Activated naive CD8-positive, alpha-beta T cell treated with anti-CD3 and anti-CD28 coated beads for 36 hours (primary cell): ENCODE measurements around the gene TTC31. TPM values are rescaled to one million over a fixed set of nuclear protein-coding genes. Genes with fewer than 3 reads are reported as not detected.
A peak's percentile ranks its signal among the peaks of the same experiment; 100 is the strongest.

Source experiments
- DNase-seq: peaks from one replicate; pipeline ENCODE4 v3.0.0; 2021
- H3K27ac Mint-ChIP-seq: one replicate; pipeline ENCODE4 v1.8.0; 2022; ENCODE audit warnings: mild to moderate bottlenecking, moderate library complexity, mixed read lengths
- H3K27me3 Mint-ChIP-seq: one replicate; pipeline ENCODE4 v1.8.0; 2022; ENCODE audit warnings: mild to moderate bottlenecking, mixed read lengths
- H3K36me3 Mint-ChIP-seq: one replicate; pipeline ENCODE4 v1.8.0; 2021; ENCODE audit warnings: mild to moderate bottlenecking, mixed read lengths
- H3K4me1 Mint-ChIP-seq: one replicate; pipeline ENCODE4 v1.8.0; 2021; ENCODE audit warnings: mixed read lengths
- H3K4me3 Mint-ChIP-seq: one replicate; pipeline ENCODE4 v1.8.0; 2022; ENCODE audit warnings: mild to moderate bottlenecking, moderate library complexity, mixed read lengths
- H3K9me3 Mint-ChIP-seq: one replicate; pipeline ENCODE4 v1.8.0; 2022; ENCODE audit warnings: mixed read lengths
- total RNA-seq, 2 experiments: library from RNA; stranded (reverse); gene quantifications; one replicate each; pipeline ENCODE4 v1.2.3, GENCODE V29; 2021

TTC31 gene
- total RNA-seq, 2 experiments from 2014 or later: 22.7 to 23.2 TPM

GRCh38 chr2:74532222-74532621, 49.3 kb downstream of the TTC31 start:
- no peak overlapping the region for H3K27ac Mint-ChIP-seq
- peaks cover 34% of the 10 kb centered on the region for H3K4me1 Mint-ChIP-seq
- peak overlapping the region; percentile 56 for H3K4me3 Mint-ChIP-seq
- H3K27me3 Mint-ChIP-seq: no peaks in the 10 kb centered on the region
- no peak for DNase-seq
- H3K9me3 Mint-ChIP-seq: no peaks in the 10 kb centered on the region
- peaks cover 45% of the 10 kb centered on the region for H3K36me3 Mint-ChIP-seq

- peaks cover 5% of the 10 kb centered on the region for H3K27me3 Mint-ChIP-seq
- H3K27ac Mint-ChIP-seq: no peak overlapping the region
Observed at GRCh38 chr2:74533464-74533863, 50.6 kb downstream of the TTC31 start.

GRCh38 chr2:74534411-74534810, 51.5 kb downstream of the TTC31 start:
- H3K27ac Mint-ChIP-seq: no peak overlapping the region
- no peak overlapping the region for H3K4me3 Mint-ChIP-seq
- no peak for DNase-seq
- peaks cover 26% of the 10 kb centered on the region for H3K4me1 Mint-ChIP-seq
- H3K27me3 Mint-ChIP-seq: peaks cover 14% of the 10 kb centered on the region
- peaks cover 23% of the 10 kb centered on the region for H3K36me3 Mint-ChIP-seq
- no peaks in the 10 kb centered on the region for H3K9me3 Mint-ChIP-seq

More at GRCh38 chr2:74533464-74533863, 50.6 kb downstream of the TTC31 start:
- no peak overlapping the region for H3K4me3 Mint-ChIP-seq
- DNase-seq: no peak
- H3K9me3 Mint-ChIP-seq: no peaks in the 10 kb centered on the region
- H3K4me1 Mint-ChIP-seq: peaks cover 23% of the 10 kb centered on the region
- H3K36me3 Mint-ChIP-seq: peaks cover 32% of the 10 kb centered on the region

- H3K27me3 Mint-ChIP-seq: peaks cover 20% of the 10 kb centered on the region
- peaks cover 22% of the 10 kb centered on the region for H3K36me3 Mint-ChIP-seq
- no peaks in the 10 kb centered on the region for H3K9me3 Mint-ChIP-seq
- no peak overlapping the region for H3K4me3 Mint-ChIP-seq
- H3K27ac Mint-ChIP-seq: no peak overlapping the region
- H3K4me1 Mint-ChIP-seq: peaks cover 25% of the 10 kb centered on the region
- no peak for DNase-seq
Observed at GRCh38 chr2:74535440-74535965, 52.6 kb downstream of the TTC31 start.

- peaks cover 13% of the 10 kb centered on the region for H3K36me3 Mint-ChIP-seq
- H3K4me3 Mint-ChIP-seq: no peak overlapping the region
- H3K27ac Mint-ChIP-seq: no peak overlapping the region
- H3K27me3 Mint-ChIP-seq: peaks cover 20% of the 10 kb centered on the region
- no peak for DNase-seq
- peaks cover 17% of the 10 kb centered on the region for H3K4me1 Mint-ChIP-seq
- no peaks in the 10 kb centered on the region for H3K9me3 Mint-ChIP-seq
Observed at GRCh38 chr2:74536166-74536950, 53.5 kb downstream of the TTC31 start.

- H3K4me3 Mint-ChIP-seq: no peak overlapping the region
- no peaks in the 10 kb centered on the region for H3K9me3 Mint-ChIP-seq
- peaks cover 24% of the 10 kb centered on the region for H3K27me3 Mint-ChIP-seq
- peaks cover 7% of the 10 kb centered on the region for H3K36me3 Mint-ChIP-seq
- H3K27ac Mint-ChIP-seq: no peak overlapping the region
- H3K4me1 Mint-ChIP-seq: peaks cover 9% of the 10 kb centered on the region
- no peak for DNase-seq
Observed at GRCh38 chr2:74537140-74537539, 54.3 kb downstream of the TTC31 start.

GRCh38 chr2:74538881-74539339, 56.0 kb downstream of the TTC31 start:
- Mint-ChIP-seq H3K27ac (peak overlapping the region; percentile 30), H3K27me3 (peaks cover 33% of the 10 kb centered on the region), H3K9me3 (no peaks in the 10 kb centered on the region), H3K36me3 (no peaks in the 10 kb centered on the region), H3K4me1 (peaks cover 6% of the 10 kb centered on the region), H3K4me3 (no peak overlapping the region)
- DNase-seq: no peak

- Mint-ChIP-seq H3K27ac (no peak overlapping the region), H3K4me3 (no peak overlapping the region), H3K27me3 (peaks cover 41% of the 10 kb centered on the region), H3K9me3 (no peaks in the 10 kb centered on the region), H3K4me1 (peaks cover 6% of the 10 kb centered on the region), H3K36me3 (no peaks in the 10 kb centered on the region)
- DNase-seq: no peak
Observed at GRCh38 chr2:74540291-74540690, 57.4 kb downstream of the TTC31 start.

- DNase-seq: no peak
- H3K9me3 Mint-ChIP-seq: no peaks in the 10 kb centered on the region
- H3K4me1 Mint-ChIP-seq: peaks cover 6% of the 10 kb centered on the region
- H3K36me3 Mint-ChIP-seq: no peaks in the 10 kb centered on the region
- no peak overlapping the region for H3K27ac Mint-ChIP-seq
- H3K4me3 Mint-ChIP-seq: no peak overlapping the region
- peaks cover 59% of the 10 kb centered on the region for H3K27me3 Mint-ChIP-seq
Observed at GRCh38 chr2:74542978-74543377, 60.1 kb downstream of the TTC31 start.

Other genes starting within 250 kb of the TTC31 start
- gene SLC4A5, start 139.7 kb upstream of the TTC31 start, total RNA-seq: 1 to 10 TPM in 1 of 2 experiments, under 1 TPM in 1; 0.74 to 1.5 TPM
- gene DCTN1, start 102.8 kb upstream of the TTC31 start, total RNA-seq: 10 to 100 TPM; 93.6 to 94.1 TPM
- gene C2orf81, start 61.5 kb upstream of the TTC31 start, total RNA-seq: 1 to 10 TPM; 5.1 to 6.2 TPM
- 10 to 100 TPM; 88.6 to 90.2 TPM for gene WDR54, start 61.4 kb upstream of the TTC31 start, total RNA-seq
- 1 to 10 TPM; 1.6 to 1.8 TPM for gene RTKN, start 41.1 kb upstream of the TTC31 start, total RNA-seq
- gene INO80B, start 28.0 kb upstream of the TTC31 start, total RNA-seq: 10 to 100 TPM; 29.0 to 30.9 TPM
- 10 to 100 TPM; 19.1 to 20.1 TPM for gene WBP1, start 24.6 kb upstream of the TTC31 start, total RNA-seq
- 10 to 100 TPM; 54.7 to 59.5 TPM for gene MOGS, start 17.7 kb upstream of the TTC31 start, total RNA-seq
- gene MRPL53, start 10.4 kb upstream of the TTC31 start, total RNA-seq: 100 to 1,000 TPM; 105 to 111 TPM
- 10 to 100 TPM in 1 of 2 experiments, 1 to 10 TPM in 1; 8.0 to 11.8 TPM for gene CCDC142, start 83 bp upstream of the TTC31 start, total RNA-seq
- under 1 TPM in 1 of 2 experiments, not detected in 1; 0.18 TPM for gene LBX2, start 16.5 kb downstream of the TTC31 start, total RNA-seq
- 10 to 100 TPM; 17.7 to 18.9 TPM for gene PCGF1, start 24.6 kb downstream of the TTC31 start, total RNA-seq
- under 1 TPM in 1 of 2 experiments, not detected in 1; 0.12 TPM for gene TLX2, start 31.4 kb downstream of the TTC31 start, total RNA-seq
- gene DQX1, start 43.1 kb downstream of the TTC31 start, total RNA-seq: under 1 TPM; 0.16 to 0.27 TPM
- 100 to 1,000 TPM; 138 to 140 TPM for gene AUP1, start 46.6 kb downstream of the TTC31 start, total RNA-seq
- 10 to 100 TPM; 56.8 to 59.3 TPM for gene HTRA2, start 46.9 kb downstream of the TTC31 start, total RNA-seq
- 1 to 10 TPM; 1.9 to 2.7 TPM for gene LOXL3, start 70.9 kb downstream of the TTC31 start, total RNA-seq
- gene DOK1, start 71.6 kb downstream of the TTC31 start, total RNA-seq: 10 to 100 TPM; 19.6 to 23.5 TPM
- under 1 TPM in 1 of 2 experiments, not detected in 1; 0.23 TPM for gene M1AP, start 165.2 kb downstream of the TTC31 start, total RNA-seq
- 1 to 10 TPM; 3.9 to 4.2 TPM for gene SEMA4F, start 171.2 kb downstream of the TTC31 start, total RNA-seq